A549 treated with ZK216348 at 1 μM for 4 hours (cell line): ENCODE results near the gene VIPR2. TPM values are rescaled to one million over a fixed set of nuclear protein-coding genes. Genes with fewer than 3 reads are reported as not detected.

Experiments used
- total RNA-seq: library from RNA; stranded (reverse); fragments of 200-300 nt; extraction: Qiagen RNA extraction; gene quantifications from 5 replicates; pipeline ENCODE4 v1.2.3, GENCODE V29; 2022; ENCODE audit warnings: low read depth

VIPR2 gene
- total RNA-seq = not detected in 5 replicates

GRCh38 chr7:159144758-159145489 is at the start of gene VIPR2:
TSS of gene VIPR2 (minus strand) at chr7:159144867. CDS start at chr7:159144771, 96 bp downstream.

